ENCODE data around the gene PCGF1. TPM values are rescaled to one million over a fixed set of nuclear protein-coding genes. Genes with fewer than 3 reads are reported as not detected.

Gene PCGF1
- polyA plus RNA-seq, 6 donors from 2014 or later = 8.9 to 17.0 (median 14.1) TPM

DNA sequence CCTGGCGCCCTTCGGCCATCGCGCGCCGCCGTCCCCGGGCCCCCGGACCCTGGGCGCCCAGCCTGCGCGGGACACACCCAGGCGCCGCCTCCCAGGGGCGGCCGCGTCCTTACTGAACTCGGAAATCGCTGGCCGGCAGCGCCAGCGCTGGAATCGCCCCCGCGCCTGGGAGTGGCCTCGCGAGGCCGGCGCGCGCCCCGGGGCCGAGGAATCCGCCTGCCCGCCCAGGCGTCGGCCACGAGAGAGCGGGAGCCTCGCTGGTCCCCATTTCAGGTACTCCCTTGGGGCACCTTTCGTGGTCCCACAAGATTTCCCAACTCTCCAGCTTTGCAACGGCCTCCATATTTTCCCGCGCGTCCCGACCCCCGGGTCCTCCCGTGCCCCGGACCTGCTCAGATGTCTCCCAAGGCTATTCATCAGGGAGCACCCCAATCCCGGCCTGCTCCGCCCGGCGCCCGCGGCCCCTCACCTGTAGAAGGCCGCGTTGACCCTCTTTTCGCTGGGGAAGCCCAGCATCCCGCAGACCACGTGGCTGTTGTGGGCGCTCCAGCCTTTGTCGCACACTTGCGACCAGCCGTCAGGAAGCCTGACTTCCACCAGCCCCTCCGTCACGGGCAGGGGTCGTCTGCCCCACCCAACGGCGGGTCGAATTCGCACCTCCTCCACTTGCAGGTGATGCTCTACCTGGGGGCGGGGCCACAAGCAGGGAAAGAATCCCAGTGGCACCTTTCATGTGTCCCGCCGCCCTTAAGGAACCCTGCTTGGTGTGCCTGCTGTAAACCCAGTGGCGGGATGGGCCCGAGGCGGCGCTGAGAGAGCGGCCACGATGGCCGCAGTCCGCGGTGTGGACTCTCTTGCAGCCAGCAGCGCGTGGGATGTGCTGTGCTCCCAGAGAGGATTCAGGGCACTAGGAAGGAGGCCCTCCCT is 41.7 kb upstream of the PCGF1 start:
- peaks cover 12 to 21% (median 13%) of the 10 kb centered on the region in 3 donors for H3K4me1 Mint-ChIP-seq
- H3K27ac Mint-ChIP-seq = peak overlapping the region in 1 of 6 donors; percentile 31
- DNase-seq (no peak), ATAC-seq (ENCODE audit: low read depth in 2 of 2) (peak; percentile 30 to 40)
- H3K4me3 Mint-ChIP-seq = peak overlapping the region; percentile 74 to 91 (median 81)
- no peaks in the 10 kb centered on the region for H3K9me3 Mint-ChIP-seq
- no peaks in the 10 kb centered on the region for H3K36me3 Mint-ChIP-seq
- peaks cover 20 to 42% (median 39%) of the 10 kb centered on the region in 3 donors for H3K27me3 Mint-ChIP-seq

DNA sequence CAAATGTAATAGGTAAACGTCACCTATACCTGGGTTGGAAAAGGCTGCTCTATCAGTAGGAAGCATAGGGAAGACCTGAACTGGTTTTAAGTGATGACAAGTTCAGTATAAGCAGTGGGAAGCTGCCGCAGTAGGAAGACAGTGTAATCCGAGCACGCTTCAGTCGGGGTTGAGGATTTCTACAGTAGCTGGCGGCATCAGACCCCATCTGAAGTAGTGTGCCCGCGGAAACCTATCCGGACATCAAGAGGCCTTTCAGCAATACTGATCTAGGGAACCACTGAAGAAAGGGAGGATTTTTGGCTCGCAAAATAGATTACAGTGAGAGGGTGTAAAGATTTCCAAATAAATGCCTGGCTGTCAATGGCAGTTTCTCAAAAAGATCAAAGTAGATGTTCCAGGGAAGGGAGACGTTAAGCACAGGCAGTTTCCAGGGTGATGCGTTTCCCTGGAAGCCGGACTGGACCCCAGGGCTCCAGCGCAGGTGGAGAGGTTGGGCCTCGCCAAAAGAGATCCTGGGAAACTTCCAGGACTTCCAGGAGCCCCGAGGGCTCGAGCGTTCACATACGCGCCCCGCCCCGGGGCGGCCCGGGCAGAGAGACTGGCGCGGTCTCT is 40.9 kb upstream of the PCGF1 start:
- DNase-seq (no peak), ATAC-seq (ENCODE audit: low read depth in 2 of 2) (no peak)
- peaks cover 20 to 42% (median 39%) of the 10 kb centered on the region in 3 donors for H3K27me3 Mint-ChIP-seq
- peak overlapping the region in 3 of 6 donors; percentile 49 to 70 (median 67) for H3K27ac Mint-ChIP-seq
- peaks cover 7 to 17% (median 9%) of the 10 kb centered on the region in 3 donors for H3K4me1 Mint-ChIP-seq
- H3K36me3 Mint-ChIP-seq = no peaks in the 10 kb centered on the region
- H3K9me3 Mint-ChIP-seq = no peaks in the 10 kb centered on the region
- peak overlapping the region; percentile 65 to 92 (median 78) for H3K4me3 Mint-ChIP-seq

DNA sequence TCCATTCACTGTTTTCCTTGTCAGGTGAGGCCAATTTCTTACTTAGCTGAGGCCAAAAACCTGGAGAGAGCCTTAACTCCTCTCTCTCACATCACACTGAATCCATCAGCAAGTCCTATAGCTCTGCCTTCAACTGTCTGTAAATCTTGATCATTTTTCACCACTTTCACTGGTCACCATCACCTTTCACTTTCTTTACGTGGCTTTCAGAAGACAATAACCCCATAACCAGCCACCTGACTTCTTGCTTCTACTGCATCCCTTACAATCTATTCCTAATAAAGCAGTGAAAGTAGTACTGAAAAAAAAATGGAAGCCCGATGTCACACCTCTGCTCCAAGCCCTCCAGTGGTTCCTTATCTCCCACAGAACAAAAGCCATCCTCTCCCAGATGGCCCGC is 38.5 kb upstream of the PCGF1 start:
- ATAC-seq (ENCODE audit: low read depth in 2 of 2) = no peak
- no peak overlapping the region for H3K4me3 Mint-ChIP-seq
- H3K36me3 Mint-ChIP-seq = no peaks in the 10 kb centered on the region
- DNase-seq = no peak
- H3K4me1 Mint-ChIP-seq = peaks cover 6 to 12% (median 8%) of the 10 kb centered on the region in 3 donors
- peaks cover 20 to 33% (median 32%) of the 10 kb centered on the region in 3 donors for H3K27me3 Mint-ChIP-seq
- no peaks in the 10 kb centered on the region for H3K9me3 Mint-ChIP-seq
- H3K27ac Mint-ChIP-seq = peak overlapping the region in 2 of 6 donors; percentile 10 to 30

DNA sequence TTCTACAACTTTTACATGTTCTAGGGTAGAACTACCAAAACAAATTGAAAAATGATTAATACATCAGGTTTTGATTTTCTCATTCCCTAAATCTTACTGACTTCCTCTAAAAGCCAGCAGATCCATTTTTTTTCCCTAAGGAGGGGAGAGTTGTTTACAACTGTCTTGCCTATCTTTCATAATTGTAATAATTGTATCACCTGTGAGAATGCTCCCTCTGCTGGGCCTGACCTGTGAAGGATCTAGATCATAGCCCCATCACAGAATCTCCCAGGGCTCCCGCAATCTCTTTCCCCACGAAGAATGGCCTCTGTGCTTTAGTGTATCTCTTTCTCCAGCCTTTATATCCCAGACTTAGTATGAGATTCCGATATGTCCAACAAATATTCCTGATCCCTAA is 37.1 kb upstream of the PCGF1 start:
- no peaks in the 10 kb centered on the region for H3K36me3 Mint-ChIP-seq
- H3K27ac Mint-ChIP-seq = no peak overlapping the region
- DNase-seq (no peak), ATAC-seq (ENCODE audit: low read depth in 2 of 2) (no peak)
- peaks cover 13 to 26% (median 23%) of the 10 kb centered on the region in 3 donors for H3K27me3 Mint-ChIP-seq
- peaks cover 11 to 23% (median 11%) of the 10 kb centered on the region in 3 donors for H3K4me1 Mint-ChIP-seq
- peak overlapping the region in 1 of 8 donors; percentile 6 for H3K4me3 Mint-ChIP-seq
- no peaks in the 10 kb centered on the region for H3K9me3 Mint-ChIP-seq

DNA sequence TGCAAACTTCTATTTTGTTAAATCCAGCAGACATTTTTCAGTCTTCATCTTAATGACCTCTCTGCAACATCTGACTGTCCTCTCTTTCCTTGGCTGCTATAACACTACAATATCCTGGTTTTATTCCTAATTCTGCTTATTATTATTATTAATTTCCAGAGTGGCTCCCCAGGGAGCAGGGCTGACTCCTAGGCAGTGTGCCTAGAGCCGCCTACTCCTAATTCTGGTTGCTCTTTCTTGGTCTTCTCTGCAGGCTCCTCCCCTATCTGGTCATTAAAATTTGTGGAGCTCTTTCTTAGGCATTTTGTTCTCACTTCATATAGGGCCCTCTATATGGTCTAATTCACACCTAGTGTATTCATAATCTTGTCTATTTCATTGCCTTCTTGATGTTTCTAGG is 35.5 kb upstream of the PCGF1 start:
- Mint-ChIP-seq H3K27ac (peak overlapping the region in 1 of 6 donors; percentile 84), H3K36me3 (peaks cover 0 to 8% of the 10 kb centered on the region in 2 donors), H3K9me3 (peaks cover 0 to 4% (median 0%) of the 10 kb centered on the region in 7 donors), H3K4me3 (no peak overlapping the region), H3K27me3 (peaks cover 7 to 16% (median 13%) of the 10 kb centered on the region in 3 donors), H3K4me1 (peaks cover 22 to 30% (median 22%) of the 10 kb centered on the region in 3 donors)
- DNase-seq = no peak
- no peak for ATAC-seq (ENCODE audit: low read depth in 2 of 2)

DNA sequence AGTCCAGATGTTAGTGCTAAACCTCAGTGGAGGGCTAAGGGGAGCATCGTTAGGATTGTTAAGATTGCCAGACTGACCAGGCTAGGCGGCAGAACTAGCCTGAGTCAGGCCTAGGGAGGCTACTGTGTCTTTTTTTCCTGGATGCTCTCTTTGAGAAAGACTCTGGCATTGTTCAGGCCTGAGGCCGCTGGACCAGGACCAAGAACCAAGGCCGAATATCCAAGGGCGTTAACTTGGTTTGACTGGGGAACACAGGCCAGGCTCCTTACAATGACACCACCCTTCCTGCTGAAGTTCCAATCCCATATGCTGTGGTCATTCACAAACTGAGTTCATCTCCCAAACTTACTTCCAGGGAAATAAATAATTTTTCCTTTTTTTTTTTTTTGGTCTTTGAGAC is 32.8 kb upstream of the PCGF1 start:
- H3K27me3 Mint-ChIP-seq = no peaks in the 10 kb centered on the region
- no peak for ATAC-seq (ENCODE audit: low read depth in 2 of 2)
- peaks cover 0 to 4% (median 0%) of the 10 kb centered on the region in 7 donors for H3K9me3 Mint-ChIP-seq
- H3K4me3 Mint-ChIP-seq = peak overlapping the region in 3 of 8 donors; percentile 72 to 94 (median 85)
- DNase-seq = no peak
- H3K27ac Mint-ChIP-seq = peak overlapping the region in 1 of 6 donors; percentile 94
- peaks cover 31 to 32% (median 32%) of the 10 kb centered on the region in 3 donors for H3K4me1 Mint-ChIP-seq
- H3K36me3 Mint-ChIP-seq = peaks cover 0 to 8% of the 10 kb centered on the region in 2 donors

DNA sequence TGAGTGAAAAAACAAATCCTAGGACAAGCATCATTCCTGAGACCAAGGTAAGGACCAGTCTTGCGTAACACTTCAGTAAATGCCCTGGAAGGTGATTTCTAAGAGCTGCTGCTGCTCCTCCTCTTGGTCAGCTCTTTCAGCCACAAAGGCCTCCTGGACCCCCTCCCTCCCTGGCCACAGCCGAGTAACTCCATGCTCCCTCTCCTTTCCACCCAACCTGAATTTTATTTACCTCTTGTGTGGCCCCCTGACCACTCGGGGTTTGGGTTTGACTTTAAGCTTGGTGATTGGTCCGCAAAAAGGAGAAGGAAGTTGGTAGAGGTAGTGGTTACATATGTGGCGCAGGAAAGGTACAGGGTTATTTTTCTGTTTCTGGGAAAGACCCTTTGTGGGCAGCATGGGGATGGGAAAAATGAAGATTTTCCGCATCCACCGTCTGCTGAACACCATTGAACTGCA is 31.4 kb upstream of the PCGF1 start:
- Mint-ChIP-seq H3K4me1 (peaks cover 31 to 32% (median 32%) of the 10 kb centered on the region in 3 donors), H3K4me3 (peak overlapping the region; percentile 73 to 94 (median 88)), H3K27me3 (no peaks in the 10 kb centered on the region), H3K27ac (peak overlapping the region; percentile 94 to 98 (median 96)), H3K36me3 (peaks cover 0 to 8% of the 10 kb centered on the region in 2 donors), H3K9me3 (peaks cover 0 to 4% (median 0%) of the 10 kb centered on the region in 7 donors)
- ATAC-seq (ENCODE audit: low read depth in 2 of 2) (peak; percentile 94), DNase-seq (no peak)

DNA sequence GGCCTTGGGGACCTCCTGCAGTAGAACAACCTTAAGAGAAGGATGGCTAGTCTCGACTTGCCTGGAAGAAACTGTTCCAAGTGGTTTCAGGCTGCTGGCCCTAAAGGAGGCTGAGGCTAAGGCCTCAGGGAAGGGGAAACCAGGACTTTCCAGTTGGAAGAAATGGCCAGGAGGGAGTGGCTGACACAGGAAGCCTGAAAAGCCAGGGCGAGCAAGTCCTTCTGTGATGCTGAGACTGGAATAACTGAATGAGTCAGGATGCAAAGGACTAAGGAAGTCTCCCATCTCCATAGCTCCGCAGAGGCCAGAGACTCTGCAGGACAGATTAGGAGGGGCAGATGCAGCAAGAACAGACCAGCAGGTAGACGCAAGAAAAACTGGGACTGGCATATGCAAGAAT is 29.6 kb upstream of the PCGF1 start:
- Mint-ChIP-seq H3K4me1 (peaks cover 31 to 40% (median 35%) of the 10 kb centered on the region in 3 donors), H3K27ac (peak overlapping the region in 3 of 6 donors; percentile 16 to 94 (median 67)), H3K36me3 (peaks cover 2 to 8% of the 10 kb centered on the region in 2 donors), H3K27me3 (no peaks in the 10 kb centered on the region), H3K4me3 (peak overlapping the region in 2 of 8 donors; percentile 63 to 73), H3K9me3 (peaks cover 0 to 4% (median 0%) of the 10 kb centered on the region in 7 donors)
- no peak for ATAC-seq (ENCODE audit: low read depth in 2 of 2)
- no peak for DNase-seq

DNA sequence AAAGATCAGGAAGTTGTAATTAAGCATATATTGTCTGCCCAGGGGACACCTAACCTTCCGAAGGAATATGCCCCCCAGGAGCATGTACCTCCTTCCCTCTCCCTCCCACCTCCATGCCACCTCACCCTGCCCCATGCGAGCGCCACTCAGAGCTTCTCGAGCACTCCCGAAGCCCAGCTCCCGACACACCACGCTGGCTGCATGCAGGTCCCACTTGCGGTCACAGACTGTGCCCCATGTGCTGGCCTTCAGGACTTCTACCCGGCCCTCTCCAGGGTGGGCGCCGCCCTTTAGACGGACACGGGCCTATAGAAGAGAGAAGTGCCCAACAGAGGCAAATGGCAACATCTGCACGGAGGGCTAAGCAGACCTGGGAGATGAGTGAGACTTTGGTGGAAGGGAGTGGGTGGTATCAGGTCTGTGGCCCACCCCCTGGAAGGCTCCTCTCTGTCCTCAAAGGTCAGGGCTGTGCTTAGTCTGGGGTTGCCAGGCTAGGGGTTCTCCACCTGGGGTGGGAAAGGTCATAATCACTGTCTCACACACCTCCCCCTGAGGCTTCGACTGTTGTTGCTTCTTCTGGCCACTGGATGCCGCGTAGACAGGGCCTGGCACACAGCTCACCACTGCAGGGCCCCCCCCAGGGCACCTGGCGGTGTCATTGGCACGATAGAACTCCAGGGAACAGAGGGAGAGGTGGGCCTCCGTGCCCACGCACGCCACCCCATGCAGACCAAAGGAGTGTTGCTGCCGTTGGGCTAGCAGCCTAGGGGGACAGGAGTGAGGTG is 28.9 kb upstream of the PCGF1 start:
- no peak for ATAC-seq (ENCODE audit: low read depth in 2 of 2)
- DNase-seq = no peak
- H3K9me3 Mint-ChIP-seq = peaks cover 0 to 4% (median 0%) of the 10 kb centered on the region in 7 donors

DNA sequence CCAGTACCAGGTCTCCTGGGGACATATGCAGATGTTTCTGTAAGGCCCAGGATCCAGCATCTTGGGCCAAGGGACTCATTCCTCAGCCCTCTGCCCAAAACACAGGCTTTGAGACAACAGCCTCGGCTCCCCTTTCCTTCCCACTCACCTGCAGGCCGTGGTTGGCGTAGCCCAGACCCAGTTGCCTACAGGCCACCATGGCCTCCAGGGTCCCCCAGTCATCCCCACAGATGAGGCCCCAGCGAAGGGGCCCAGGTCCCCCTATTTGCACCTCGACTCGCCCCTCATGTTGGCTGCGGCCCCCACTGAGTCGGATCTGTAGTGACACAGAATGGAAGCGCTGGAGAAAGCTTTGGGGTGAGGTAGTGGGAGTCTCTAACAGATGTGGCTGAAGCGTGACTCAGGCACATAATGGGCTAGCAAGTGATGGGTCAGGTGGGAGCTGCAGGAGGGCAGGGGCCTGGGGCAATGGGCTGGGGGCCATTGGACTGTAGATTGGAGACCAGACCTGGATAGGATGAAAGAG is 28.0 kb upstream of the PCGF1 start:
- H3K4me1 Mint-ChIP-seq = peaks cover 42 to 51% (median 51%) of the 10 kb centered on the region in 3 donors
- H3K9me3 Mint-ChIP-seq = peaks cover 0 to 4% (median 0%) of the 10 kb centered on the region in 7 donors
- DNase-seq = no peak
- no peak for ATAC-seq (ENCODE audit: low read depth in 2 of 2)
- peak overlapping the region in 1 of 6 donors; percentile 86 for H3K27ac Mint-ChIP-seq
- H3K36me3 Mint-ChIP-seq = peaks cover 5 to 8% of the 10 kb centered on the region in 2 donors
- peak overlapping the region in 1 of 8 donors; percentile 22 for H3K4me3 Mint-ChIP-seq
- H3K27me3 Mint-ChIP-seq = no peaks in the 10 kb centered on the region

More for the DNA sequence above, 28.9 kb upstream of the PCGF1 start:
- Mint-ChIP-seq H3K4me1 (peaks cover 38 to 48% (median 42%) of the 10 kb centered on the region in 3 donors), H3K27ac (peak overlapping the region in 1 of 6 donors; percentile 19), H3K4me3 (no peak overlapping the region), H3K36me3 (peaks cover 5 to 8% of the 10 kb centered on the region in 2 donors), H3K27me3 (no peaks in the 10 kb centered on the region)

DNA sequence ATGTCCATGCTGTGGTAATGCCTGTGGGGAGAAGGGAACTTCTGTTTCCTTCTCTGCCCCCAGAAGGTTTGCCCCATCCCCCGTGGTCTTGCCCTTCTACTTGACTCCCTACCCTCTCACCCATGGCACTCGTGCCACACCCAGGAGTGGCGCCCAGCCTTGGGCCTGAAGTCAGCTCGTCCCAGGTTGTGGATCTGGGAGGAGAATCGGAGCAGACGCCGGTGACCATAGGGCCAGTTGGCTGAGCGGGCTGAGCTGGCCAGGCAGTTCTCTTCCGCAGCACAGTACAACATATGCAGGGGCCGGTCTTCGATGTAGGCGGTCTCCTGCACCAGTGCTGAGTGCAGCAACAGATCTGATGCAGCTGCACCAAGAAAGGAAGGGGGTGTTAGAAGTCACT is 26.9 kb upstream of the PCGF1 start:
- H3K4me3 Mint-ChIP-seq = no peak overlapping the region
- H3K9me3 Mint-ChIP-seq = peaks cover 0 to 4% (median 0%) of the 10 kb centered on the region in 7 donors
- H3K4me1 Mint-ChIP-seq = peaks cover 42 to 45% (median 43%) of the 10 kb centered on the region in 3 donors
- H3K27ac Mint-ChIP-seq = no peak overlapping the region
- no peak for DNase-seq
- H3K36me3 Mint-ChIP-seq = peaks cover 5 to 6% of the 10 kb centered on the region in 2 donors
- no peak for ATAC-seq (ENCODE audit: low read depth in 2 of 2)
- H3K27me3 Mint-ChIP-seq = no peaks in the 10 kb centered on the region

DNA sequence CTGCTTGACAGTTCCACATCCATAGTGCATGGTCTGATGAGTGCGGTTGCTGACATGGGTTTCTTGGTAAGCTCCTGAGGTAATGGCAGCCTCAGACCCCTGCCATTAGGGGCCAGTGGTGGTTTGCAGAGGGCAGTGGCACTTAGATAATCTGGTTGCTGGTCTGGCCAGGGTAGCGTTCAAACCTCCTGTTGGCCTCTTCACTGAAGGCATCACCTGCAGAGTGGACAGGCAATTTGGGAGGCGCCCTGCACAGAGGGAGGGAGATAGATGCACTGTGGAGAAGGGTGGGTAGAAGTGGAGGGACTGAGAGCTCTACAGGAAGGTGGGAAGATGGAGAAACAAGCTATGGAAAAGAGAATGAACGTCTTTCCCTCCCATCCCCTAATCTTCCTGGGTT is 26.0 kb upstream of the PCGF1 start:
- no peak overlapping the region for H3K27ac Mint-ChIP-seq
- DNase-seq = no peak
- H3K4me1 Mint-ChIP-seq = peaks cover 39 to 42% (median 40%) of the 10 kb centered on the region in 3 donors
- no peak for ATAC-seq (ENCODE audit: low read depth in 2 of 2)
- no peaks in the 10 kb centered on the region for H3K27me3 Mint-ChIP-seq
- H3K4me3 Mint-ChIP-seq = no peak overlapping the region
- H3K36me3 Mint-ChIP-seq = peaks cover 0 to 5% of the 10 kb centered on the region in 2 donors
- H3K9me3 Mint-ChIP-seq = peaks cover 0 to 1% (median 0%) of the 10 kb centered on the region in 7 donors

Measured in naive B cell (primary cell).